HFF-Myc (cell line): ENCODE data around the gene RFNG.

Experiments used
- DNase-seq: peaks from one replicate; pipeline ENCODE4 v3.0.0-alpha.2; 2011; ENCODE audit warnings: low read depth; ENCODE audit errors: extremely low read depth
- H3K4me3 ChIP-seq: replicated peaks from 2 replicates; pipeline ENCODE4 v1.5.1; 2011; ENCODE audit warnings: low read depth, mild to moderate bottlenecking, control low read depth, low read length
- TF ChIP-seq, protein P1 (sequence below): IDR thresholded peaks from 2 replicates; pipeline ENCODE4 v1.5.1; 2012; ENCODE audit warnings: mild to moderate bottlenecking, low read depth, low read length, control low read depth; ENCODE audit errors: missing control alignments

Gene RFNG

DNA sequence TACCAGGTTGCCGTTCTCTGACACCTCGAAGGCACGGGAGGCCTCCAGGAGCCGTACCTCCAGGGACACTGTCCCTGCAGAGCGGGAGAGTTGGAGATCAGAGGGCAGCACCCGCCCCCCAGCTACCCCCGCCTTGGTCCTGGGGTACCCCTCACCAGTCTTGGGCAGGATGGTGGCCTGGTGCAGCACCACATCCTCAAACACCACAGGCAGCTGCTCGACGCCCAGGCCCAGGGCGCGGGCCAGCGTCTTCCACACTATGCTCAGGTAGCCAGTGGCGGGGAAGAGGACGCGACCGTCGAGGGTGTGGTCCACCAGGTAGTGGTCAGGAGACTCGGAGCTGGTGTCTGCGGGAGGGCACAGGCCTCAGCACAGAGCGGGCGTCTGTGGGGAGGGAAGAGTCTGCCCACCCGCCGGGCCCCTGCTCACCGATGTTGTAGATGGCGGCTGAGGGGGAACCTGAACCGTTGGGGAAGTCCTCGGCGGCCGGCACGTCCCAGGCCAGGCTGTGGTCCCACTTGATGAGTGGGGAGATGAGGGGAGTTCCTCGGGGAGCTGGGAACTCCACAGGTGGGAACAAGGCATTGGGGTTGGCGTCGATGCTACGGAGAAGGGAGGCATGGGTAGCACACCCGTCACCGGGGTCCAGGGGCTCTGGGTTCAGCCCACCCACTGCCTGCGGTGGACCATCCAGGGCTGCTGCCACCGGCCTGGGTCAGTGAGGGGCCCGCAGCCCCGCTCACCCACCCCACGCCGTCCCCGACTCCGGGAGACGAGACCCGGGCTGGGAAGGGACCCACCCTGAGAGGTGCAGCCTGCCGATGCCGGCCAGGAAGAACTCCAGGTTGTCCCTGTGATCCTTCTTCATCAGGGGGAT lies 36.6 kb upstream of the RFNG start:
- no peak for DNase-seq
- TF ChIP-seq, protein P1, sequence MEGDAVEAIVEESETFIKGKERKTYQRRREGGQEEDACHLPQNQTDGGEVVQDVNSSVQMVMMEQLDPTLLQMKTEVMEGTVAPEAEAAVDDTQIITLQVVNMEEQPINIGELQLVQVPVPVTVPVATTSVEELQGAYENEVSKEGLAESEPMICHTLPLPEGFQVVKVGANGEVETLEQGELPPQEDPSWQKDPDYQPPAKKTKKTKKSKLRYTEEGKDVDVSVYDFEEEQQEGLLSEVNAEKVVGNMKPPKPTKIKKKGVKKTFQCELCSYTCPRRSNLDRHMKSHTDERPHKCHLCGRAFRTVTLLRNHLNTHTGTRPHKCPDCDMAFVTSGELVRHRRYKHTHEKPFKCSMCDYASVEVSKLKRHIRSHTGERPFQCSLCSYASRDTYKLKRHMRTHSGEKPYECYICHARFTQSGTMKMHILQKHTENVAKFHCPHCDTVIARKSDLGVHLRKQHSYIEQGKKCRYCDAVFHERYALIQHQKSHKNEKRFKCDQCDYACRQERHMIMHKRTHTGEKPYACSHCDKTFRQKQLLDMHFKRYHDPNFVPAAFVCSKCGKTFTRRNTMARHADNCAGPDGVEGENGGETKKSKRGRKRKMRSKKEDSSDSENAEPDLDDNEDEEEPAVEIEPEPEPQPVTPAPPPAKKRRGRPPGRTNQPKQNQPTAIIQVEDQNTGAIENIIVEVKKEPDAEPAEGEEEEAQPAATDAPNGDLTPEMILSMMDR: no peak
- no peak overlapping the region for H3K4me3 ChIP-seq

DNA sequence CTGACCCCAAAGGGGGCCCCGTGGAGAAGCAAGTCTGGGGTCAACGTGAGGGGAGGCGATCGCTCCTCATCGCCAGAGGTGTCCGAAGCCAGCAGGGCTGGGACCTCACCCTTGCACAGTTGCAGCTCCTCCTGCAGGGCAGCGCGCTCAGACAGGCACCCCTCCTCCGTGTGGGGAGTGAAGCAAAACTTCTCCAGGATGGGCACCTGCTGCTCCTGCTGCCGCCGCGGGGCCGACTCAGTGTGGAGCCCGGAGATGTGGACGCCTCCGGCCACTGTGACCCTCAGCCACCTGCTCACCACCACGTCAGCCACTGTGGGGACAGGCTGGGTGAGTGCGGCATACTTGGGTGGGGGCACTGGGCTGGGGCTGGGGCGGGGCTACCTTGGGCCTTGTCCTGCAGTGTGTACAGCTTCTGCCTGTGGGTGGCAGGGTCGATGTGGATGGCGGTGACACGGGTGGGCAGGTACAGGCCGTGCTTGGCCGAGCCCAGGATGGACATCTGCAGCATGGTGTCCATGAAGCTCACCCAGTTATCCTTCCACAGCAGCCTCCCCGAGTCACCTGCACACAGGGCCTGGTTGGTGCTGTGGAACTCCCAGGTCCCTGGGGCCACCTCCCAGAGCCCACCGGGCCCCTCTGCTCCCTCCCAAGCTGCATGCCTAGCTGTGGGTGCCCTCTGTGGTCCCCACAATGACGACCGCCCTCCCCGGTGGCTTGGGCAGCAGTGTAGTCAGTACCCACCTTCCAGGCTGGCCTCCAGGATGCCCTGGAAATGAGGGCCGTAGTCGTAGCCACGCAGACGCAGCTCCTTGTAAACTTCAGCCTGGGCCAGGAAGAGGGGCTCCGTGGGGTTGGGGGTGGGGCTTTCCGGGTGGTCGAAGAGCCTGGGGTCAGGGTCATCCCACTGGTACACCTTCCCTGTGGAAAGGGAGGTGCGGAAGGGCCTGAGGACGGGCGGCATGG lies 35.6 kb upstream of the RFNG start:
- no peak for DNase-seq
- TF ChIP-seq, protein P1: no peak
- no peak overlapping the region for H3K4me3 ChIP-seq

DNA sequence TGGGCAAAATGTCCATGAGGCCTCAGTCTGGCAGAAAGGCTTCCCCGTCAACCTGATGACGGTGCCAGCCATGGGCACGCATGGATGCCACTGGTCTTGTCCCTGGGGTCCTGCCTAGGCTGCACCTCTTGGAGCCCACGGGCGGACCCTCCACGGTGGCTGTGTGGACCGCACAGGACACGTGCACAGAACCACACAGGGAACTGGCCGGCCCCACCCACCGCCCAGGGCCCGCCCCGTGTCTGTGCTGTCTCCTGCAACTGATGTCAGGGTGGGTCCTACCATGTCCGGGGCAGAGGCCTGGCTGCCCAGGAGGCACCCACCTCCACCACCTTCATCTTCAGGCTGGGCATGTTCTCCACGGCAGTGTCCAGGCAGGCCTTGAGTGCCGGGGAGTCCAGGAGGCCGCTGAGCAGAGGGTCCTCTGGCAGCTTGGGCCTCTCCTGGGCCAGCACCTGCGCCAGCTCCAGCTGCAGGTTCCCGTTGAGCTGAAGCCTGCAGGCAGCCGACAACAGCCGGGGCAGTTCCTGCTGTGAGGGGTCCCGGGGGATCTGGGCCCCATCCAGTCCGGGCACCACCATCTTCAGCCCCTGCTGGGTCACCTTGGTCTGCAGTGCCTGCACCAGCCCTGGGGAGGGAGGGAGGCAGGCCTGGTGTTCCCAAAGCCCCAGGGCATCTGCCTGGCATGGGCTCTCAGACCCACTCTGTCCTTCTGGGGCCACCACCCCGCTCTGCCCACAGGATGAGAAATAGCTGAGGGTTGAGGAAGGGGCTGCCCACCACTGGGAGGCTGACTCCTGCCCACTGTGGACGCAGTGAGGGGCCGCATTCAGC lies 34.5 kb upstream of the RFNG start:
- TF ChIP-seq, protein P1: no peak

DNA sequence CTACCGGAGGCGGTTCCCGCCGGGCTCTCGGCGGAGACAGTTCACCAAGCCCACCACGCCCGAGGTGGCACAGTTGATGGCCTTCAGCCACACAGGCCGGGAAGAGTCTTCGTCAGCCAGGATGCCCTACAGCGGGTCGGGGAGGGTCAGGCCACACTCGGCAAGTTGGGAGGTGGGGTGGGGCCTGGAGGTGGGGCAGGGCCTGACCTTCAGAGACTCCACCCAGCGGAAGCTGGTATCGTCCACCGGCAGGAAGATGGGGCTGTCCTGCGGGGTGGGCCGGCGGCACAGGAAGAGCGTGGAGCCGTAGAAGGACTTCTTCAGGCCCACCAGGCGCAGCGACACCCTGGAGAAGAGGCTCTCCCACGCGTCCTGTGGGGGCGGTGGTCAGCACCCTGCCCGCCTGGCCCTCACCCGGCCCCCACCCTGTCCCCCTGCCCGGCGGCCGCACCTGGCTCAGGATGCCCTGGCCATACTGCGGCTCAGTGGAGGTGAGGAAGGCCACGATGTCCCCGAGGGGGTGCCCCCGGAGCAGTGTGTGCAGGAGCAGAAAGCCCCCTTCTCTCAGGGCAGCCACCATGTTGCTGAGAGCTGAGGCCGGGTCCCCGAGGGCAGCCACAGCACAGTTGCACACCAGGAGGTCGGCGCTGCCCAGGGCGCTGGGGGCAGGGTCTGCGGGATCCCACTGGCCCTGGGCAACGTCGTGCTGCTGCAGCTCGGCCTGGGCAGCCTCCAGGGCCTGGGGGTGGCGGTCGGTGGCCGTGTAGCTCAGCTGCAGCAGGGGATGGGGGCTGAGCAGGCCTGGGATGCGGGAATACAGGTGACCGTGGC lies 33.6 kb upstream of the RFNG start:
- no peak for DNase-seq
- TF ChIP-seq, protein P1: no peak
- H3K4me3 ChIP-seq: no peak overlapping the region

More for the DNA sequence above, 34.5 kb upstream of the RFNG start:
- H3K4me3 ChIP-seq: no peak overlapping the region
- DNase-seq: no peak

DNA sequence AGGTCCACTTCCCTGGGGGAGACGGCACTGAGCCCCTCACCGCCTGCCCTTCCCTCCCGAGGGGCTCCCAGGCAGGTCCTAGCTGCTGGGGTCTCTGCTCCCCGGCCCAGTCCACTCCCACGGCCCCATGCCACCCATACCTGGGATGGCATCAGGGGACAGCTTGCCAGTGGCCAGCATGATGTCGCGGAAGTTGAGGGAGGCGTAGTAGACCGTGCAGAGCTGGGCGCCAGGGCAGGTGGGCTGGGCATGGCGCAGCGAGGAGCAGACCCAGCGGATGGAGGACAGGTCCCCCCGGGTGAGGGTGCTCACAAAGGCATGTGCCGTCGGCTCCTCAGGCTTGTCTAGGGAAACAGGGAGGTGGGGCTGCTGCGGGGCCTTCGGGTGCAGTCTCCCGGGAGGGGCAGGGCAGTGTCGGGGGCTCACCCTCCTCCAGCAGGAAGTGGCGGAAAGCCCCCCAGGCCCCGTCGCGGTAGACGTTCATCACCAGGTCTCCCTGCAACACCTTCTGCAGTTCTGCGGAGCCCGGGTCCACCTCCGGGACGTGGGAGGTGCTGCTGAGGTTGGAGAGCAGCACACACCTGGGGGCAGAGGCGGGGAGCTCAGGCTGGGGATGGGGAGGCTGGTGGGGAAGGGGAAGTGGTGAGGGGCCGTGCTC lies 32.9 kb upstream of the RFNG start:
- TF ChIP-seq, protein P1: no peak
- H3K4me3 ChIP-seq: no peak overlapping the region
- DNase-seq: no peak
